GM21367 (cell line): Measurements from ENCODE around the gene NR3C2.

Experiments
- ATAC-seq: cut with Tn5 transposase; IDR thresholded peaks from one replicate; pipeline ENCODE4 v1.9.1; 2021; ENCODE audit not compliant: unreplicated experiment

Gene NR3C2

GRCh38 chr4:148059617-148060180, 382.5 kb downstream of the NR3C2 start:
- ATAC-seq = no peak

GRCh38 chr4:148057984-148058859, 384.0 kb downstream of the NR3C2 start:
- no peak for ATAC-seq

DNA sequence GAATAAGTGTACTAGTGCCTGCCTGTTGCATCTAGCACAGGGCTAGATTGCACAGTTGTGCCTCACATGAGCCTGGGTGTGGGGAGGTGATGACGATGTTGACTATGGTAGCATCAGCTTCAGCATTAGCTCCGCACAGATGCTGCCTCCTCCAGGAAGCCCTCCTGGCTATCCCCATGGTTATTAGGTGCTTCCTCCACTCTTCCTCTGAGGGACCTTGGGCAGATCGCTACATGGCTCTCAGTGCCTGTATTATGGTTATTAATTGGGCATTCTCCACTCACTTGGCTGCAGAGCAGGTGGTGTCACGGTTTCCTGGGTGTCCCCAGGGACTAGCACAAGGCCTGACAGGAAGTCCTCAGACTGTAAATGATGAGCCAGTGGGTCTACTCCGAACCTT, 384.7 kb downstream of the NR3C2 start:
- peak; percentile 39 for ATAC-seq

- ATAC-seq = peak; percentile 93
These were observed 385.3 kb downstream of the NR3C2 start for GRCh38 chr4:148056879-148057278.

- ATAC-seq = no peak
These were observed 386.4 kb downstream of the NR3C2 start for GRCh38 chr4:148055844-148056243.

- ATAC-seq = no peak
These were observed 387.9 kb downstream of the NR3C2 start for GRCh38 chr4:148054275-148054674.

- no peak for ATAC-seq
These were observed 388.8 kb downstream of the NR3C2 start for GRCh38 chr4:148053298-148054003.

DNA sequence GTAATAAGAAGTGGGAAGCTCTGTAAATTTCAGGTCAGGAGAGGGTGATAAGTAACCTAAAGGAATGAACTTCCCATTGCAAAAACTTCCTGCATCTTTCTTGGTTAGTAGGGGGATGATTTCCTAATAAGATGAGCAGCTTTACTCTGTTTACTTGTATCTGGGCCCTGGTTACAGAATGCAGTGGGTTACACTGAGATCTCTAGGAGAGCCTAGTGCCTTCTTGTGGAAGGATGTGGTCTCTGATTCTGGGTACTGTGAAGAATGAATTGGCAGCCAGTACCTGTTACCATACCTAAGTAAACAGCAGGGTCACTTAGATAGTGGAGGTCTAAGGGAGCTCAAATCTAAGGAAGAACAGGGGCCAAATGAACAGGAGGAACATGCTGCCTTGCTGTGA, 389.8 kb downstream of the NR3C2 start:
- ATAC-seq = no peak

DNA sequence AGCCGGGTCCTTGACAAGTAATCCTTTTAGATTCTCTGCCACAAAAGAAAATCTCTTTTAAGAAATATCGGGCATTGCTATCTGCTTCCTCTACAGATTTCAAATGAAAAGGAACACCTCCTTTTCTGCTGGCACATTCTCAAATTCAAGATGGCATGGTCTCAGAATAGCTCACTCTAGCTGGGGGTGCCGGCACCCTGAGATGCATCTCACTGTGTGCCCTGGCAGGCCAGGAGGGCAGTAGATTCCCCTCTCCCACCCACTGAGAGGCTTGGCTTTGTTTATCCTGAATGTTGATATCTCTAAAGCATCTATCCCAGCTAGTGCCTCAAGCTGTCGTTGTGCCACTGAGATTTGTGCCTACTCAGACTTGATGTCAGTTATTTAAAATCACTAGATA, 390.8 kb downstream of the NR3C2 start:
- no peak for ATAC-seq

DNA sequence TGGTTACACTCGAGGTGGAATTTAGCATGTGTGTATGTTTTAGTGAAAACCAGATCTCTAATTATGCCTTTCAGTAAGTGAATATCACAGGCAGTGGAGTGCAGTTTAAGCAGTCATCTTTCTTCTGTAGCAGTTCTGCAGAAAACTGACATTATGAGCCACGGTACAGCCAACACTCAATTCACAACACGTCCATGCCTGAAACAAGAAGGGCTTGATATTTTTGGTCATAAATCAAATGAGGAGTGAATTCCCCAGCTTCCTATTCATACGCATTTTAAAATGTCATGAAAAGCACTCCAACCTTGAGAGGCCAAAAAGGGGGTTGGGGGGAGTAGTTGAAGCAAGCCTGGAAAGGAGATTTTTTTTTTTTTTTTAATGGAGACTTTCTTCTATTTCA, 393.6 kb downstream of the NR3C2 start:
- no peak for ATAC-seq

- ATAC-seq = peak; percentile 94
These were observed 397.3 kb downstream of the NR3C2 start for GRCh38 chr4:148044912-148045352.

DNA sequence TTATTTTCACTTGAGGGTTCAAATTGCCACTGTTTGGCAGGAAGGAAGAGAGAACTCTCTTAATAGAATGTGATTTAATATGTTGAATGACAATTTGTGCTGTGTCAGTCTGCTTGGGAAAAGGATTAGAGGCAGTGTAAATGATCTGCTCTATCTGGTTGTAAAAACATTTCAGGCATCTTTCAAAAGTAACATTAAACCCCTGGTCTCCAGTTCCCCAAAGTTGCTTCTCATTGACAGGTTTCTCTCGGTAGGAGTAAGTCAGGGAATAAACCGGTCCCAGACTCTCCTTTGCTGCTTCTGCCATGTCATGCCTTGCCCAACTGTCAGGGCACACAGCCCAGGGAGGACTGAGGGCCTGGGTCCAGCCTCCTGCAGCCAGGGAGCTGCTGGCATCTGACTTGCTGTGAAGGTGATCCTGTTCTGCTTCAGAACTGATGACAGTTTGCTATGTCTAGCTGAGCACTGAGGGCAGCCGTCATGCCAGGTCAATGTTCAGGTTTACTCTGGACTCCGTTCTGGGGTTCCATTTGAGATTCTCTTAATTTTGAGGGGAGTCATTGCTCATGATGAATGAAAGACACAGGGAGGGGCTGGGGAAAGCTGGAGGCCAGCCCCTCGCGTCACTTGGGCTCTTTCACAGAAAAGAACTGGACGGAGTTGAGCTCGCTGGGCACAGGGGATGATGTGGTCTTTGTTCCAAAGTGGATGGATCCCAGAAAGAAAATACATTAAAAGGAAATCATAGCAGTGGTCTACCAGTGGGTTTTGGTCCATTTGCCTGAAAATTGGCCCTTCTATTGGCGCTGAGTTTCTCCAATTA, 397.9 kb downstream of the NR3C2 start:
- no peak for ATAC-seq

GRCh38 chr4:148041606-148042329, 400.4 kb downstream of the NR3C2 start:
- no peak for ATAC-seq

DNA sequence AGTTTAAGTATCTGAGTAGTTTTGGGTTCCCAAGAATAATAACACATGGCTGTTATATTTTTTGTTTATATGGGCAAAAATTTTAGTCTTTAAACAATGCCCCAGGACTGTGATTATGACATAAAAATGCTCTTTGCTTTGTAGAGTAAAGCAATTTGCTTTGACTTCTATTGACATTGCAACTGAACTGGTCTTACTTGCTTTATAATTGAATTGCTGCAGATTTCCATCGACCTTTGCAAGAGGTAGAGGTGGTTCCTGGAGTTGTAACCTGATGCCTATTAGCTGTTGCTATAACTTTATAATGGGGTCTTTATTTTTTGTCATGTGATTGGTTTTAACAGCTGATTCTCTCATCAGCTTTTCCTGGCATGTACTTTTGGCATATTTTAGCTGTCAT, 407.4 kb downstream of the NR3C2 start:
- no peak for ATAC-seq

GRCh38 chr4:148030193-148030873, 411.9 kb downstream of the NR3C2 start:
- ATAC-seq = no peak

DNA sequence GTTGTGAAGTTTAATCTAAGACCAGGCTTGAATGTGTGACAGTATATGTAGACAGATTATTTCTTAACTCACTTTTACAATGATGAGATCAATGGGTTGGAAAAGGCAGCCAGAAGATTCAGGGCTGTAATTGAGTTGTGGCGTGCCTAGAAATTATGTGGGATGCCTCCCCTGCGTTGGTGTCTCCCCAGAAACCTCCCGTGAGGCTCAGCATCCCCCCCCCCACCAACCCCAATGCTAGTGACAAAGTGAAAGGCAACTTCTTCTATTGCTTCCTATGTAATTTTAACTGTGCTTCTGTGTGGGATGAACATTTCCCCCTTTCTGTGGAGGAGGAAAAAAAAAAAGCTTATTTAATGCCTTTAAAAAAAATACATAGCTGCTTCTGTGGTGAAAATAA, 412.4 kb downstream of the NR3C2 start:
- no peak for ATAC-seq
